NB4 (cell line): ENCODE measurements around the gene USP12.

Experiments
- DNase-seq: peaks from one replicate; pipeline ENCODE4 v3.0.0; 2010; ENCODE audit warnings: low read depth
- H3K4me3 ChIP-seq: one replicate; pipeline ENCODE4 v1.5.1; 2011; ENCODE audit warnings: mild to moderate bottlenecking, low read depth, low read length, moderate library complexity
- CTCF ChIP-seq: IDR thresholded peaks from one replicate; pipeline ENCODE4 v1.5.1; 2012; ENCODE audit warnings: low read depth, low read length
- MAX ChIP-seq: IDR thresholded peaks from 2 replicates; pipeline ENCODE4 v1.6.1; 2011; ENCODE audit warnings: low read depth, low read length
- MYC ChIP-seq: IDR thresholded peaks from 2 replicates; pipeline ENCODE4 v1.6.1; 2011; ENCODE audit warnings: low read depth, low read length
- POLR2A ChIP-seq: IDR thresholded peaks from 2 replicates; pipeline ENCODE4 v1.6.1; 2011; ENCODE audit warnings: mild to moderate bottlenecking; ENCODE audit not compliant: insufficient read length; ENCODE audit errors: extremely low read depth

Gene USP12

DNA sequence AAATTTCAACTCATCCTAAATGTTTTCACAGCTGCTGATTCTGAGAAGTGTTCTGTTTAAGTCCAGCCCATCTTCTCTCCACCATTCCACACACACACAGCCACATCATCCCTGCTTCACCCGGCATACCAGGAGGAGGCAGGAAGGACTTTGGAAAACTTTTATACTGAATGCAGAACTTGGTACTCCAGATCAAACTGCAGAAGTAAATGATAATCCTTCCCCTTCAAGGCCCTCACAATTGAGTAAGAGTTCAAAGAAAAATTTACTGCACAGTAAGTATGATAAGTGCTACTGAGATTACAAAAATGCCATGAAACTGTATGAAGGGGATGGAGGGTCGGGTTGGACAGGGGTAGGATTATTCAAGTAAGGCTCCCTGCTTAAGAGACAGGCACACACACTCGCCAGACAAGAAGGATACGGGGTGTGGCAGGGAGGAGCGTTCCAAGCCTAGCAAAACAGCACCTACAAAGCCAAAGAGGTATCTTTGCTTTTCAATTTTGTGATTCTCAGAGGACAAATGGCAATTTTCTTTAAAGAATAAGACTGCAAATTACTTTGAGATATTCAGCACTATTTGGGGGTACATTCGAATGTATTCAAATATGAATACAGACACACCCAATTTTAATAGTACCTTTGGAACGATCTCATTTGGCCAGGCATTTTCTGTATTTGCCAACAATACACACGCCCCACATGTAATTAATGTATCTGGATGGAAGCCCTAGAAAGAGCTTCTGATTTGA is 2.5 kb downstream of the USP12 start:
- no peak for DNase-seq
- TF ChIP-seq POLR2A (no peak), MAX (no peak), MYC (no peak), CTCF (no peak)

GRCh38 chr13:27168086-27168485 is 3.5 kb downstream of the USP12 start:
- H3K4me3 ChIP-seq: peak overlapping the region; percentile 81
- TF ChIP-seq CTCF: no peak
- peak; percentile 62 for DNase-seq

More for the DNA sequence above, 2.5 kb downstream of the USP12 start:
- H3K4me3 ChIP-seq: peak overlapping the region; percentile 81

GRCh38 chr13:27166313-27166712 is 5.3 kb downstream of the USP12 start:
- DNase-seq: no peak
- H3K4me3 ChIP-seq: no peak overlapping the region
- TF ChIP-seq MAX (no peak), MYC (no peak), CTCF (no peak), POLR2A (no peak)

DNA sequence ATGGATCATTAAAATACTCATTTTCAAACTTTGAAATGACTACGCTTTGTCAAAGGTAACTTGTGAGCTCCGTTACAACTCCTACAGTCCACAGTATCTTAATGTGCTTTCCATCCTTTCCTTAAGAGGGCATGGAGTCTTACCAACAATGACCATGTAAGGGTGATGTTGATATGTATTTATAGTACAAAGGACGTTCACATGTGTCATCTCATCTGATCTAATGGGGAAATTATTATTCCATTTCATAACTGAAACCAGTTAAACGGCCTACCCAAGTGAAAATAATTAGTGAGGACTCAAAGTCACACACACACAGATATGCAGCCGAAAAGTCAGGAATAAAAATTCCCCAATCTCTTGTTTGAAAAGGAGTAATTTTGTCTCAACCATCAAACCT is 9.6 kb downstream of the USP12 start:
- TF ChIP-seq POLR2A (no peak), CTCF (no peak), MAX (no peak), MYC (no peak)
- no peak for DNase-seq
- no peak overlapping the region for H3K4me3 ChIP-seq

GRCh38 chr13:27161423-27161822 is 10.2 kb downstream of the USP12 start:
- no peak for DNase-seq
- TF ChIP-seq MAX (no peak), POLR2A (no peak), CTCF (no peak), MYC (no peak)
- H3K4me3 ChIP-seq: no peak overlapping the region

DNA sequence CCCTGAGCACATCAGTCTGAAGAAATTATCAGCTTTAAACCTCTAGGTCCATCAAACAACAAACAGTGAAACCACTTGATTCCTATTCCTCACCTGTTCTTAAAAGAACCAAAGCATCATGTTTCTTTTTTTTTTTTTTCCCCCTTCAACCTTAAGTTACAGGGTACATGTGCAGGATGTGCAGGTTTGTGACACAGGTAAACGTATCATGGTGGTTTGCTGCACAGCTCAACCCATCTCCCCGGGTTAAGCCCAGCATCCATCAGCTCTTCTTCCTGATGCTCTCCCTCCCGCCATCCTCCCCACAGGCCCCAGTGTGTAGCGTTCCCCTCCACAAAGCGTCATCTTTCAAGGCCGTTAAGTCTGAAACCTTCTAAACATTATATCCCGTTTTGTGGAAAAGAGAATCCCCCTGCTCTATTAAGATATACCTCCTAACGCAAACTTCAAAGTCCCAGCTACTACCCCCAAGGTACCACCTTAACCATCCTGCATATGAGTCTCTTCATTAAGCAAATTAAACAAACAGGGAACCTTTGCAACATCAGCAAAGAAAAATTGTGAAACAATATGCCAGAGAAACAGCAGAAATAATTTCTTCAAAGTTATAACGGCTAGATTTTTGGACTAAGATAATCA is 10.8 kb downstream of the USP12 start:
- DNase-seq: no peak
- no peak for TF ChIP-seq MAX
- H3K4me3 ChIP-seq: no peak overlapping the region
